Measurements from ENCODE around the gene SUN5. TPM values are rescaled to one million over a fixed set of nuclear protein-coding genes. Genes with fewer than 3 reads are reported as not detected.
"Not testable (repeated sequence)": the region's sequence is repeated elsewhere in the genome, so short reads cannot be mapped to it uniquely, and the experiment has no call there.

The SUN5 gene, protein sequence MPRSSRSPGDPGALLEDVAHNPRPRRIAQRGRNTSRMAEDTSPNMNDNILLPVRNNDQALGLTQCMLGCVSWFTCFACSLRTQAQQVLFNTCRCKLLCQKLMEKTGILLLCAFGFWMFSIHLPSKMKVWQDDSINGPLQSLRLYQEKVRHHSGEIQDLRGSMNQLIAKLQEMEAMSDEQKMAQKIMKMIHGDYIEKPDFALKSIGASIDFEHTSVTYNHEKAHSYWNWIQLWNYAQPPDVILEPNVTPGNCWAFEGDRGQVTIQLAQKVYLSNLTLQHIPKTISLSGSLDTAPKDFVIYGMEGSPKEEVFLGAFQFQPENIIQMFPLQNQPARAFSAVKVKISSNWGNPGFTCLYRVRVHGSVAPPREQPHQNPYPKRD
- total RNA-seq: not detected

- no peak within 1 kb of the TSS for H3K27ac ChIP-seq
- no peaks in the 10 kb centered on the region for H3K4me1 ChIP-seq
- intact Hi-C loops (cut with DNase I; ENCODE audit: low total_unique reads): no loop called here
- no peak for TF ChIP-seq POLR2A (IDR thresholded peaks at IDR 0.05)
- TF ChIP-seq POLR2AphosphoS5 (IDR thresholded peaks at IDR 0.05): no peak
- TF ChIP-seq CTCF (IDR thresholded peaks at IDR 0.05): no peak
- H3K4me3 ChIP-seq: no peak within 1 kb of the TSS
- no peaks in the 10 kb centered on the region for H3K36me3 ChIP-seq
- peaks cover 0 to 6% of the 10 kb centered on the region in 2 donors for H3K9me3 ChIP-seq
- H3K27me3 ChIP-seq: no peaks in the 10 kb centered on the region
- DNase-seq (ENCODE audit: low spot score in 2 of 2): no peak
These were observed at the start of gene SUN5 for GRCh38 chr20:33004141-33004751. TSS of gene SUN5 (minus strand) at chr20:33004433. CDS start at chr20:33004340, 93 bp downstream.

DNA sequence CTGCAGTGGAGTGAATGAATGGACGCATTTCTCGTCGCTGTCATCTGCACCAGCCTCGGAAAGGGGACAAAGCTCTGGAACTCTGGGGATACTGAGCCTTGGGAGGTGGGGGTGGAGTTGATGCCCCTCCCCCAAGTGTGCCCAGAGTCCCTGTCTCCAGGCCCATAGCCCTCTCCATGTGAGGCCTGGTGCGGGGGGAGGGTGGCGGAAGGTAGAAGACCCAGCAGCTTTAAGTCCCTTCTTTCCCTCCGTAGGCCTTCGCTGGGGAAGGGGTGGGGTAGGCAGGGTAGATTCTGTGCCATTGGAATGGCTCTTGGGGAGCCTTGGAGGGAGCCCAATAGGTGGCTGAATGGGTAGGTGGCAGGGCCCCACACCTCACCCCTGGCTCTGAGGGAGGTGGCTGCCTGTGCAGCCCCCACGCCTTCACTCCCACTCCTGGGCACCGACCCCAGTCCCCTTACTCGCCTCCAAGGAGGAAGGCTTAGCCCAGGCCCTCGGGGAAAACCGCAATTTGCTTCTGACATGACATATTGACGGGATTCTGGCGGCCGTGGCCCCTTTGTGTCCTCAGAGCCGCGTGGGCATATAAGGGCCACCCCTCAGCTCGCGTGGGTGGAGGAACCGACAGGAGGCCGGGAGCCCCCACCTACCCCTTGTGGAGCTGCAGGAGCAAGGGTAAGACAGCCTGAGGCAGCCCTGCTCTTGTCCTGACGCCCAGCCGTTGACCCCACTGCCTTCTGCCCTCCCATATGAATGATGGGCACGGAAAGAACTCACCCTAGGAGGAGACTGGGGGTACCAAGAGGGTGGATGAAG is 49.3 kb upstream of the SUN5 start, which contains the start of gene BPIFB3:
Gene BPIFB3, plus strand, starts transcription at position 613 of the 816 bp plus-strand sequence. CDS start 1,533 bp downstream, outside the sequence.
- TF ChIP-seq CTCF (IDR thresholded peaks at IDR 0.05) (no peak), POLR2A (IDR thresholded peaks at IDR 0.05) (no peak), POLR2AphosphoS5 (IDR thresholded peaks at IDR 0.05) (no peak)

GRCh38 chr20:33051333-33051732 is 47.1 kb upstream of the SUN5 start:
- Histone ChIP-seq H3K27ac (no peak overlapping the region), H3K9me3 (peaks cover 0 to under 1% of the 10 kb centered on the region in 2 donors), H3K4me3 (no peak overlapping the region), H3K27me3 (peaks cover 0 to 6% of the 10 kb centered on the region in 2 donors), H3K36me3 (no peaks in the 10 kb centered on the region), H3K4me1 (no peaks in the 10 kb centered on the region)
- intact Hi-C loops (cut with DNase I; ENCODE audit: low total_unique reads): no loop called here
- no peak for TF ChIP-seq POLR2AphosphoS5 (IDR thresholded peaks at IDR 0.05)
- TF ChIP-seq CTCF (IDR thresholded peaks at IDR 0.05): no peak
- TF ChIP-seq POLR2A (IDR thresholded peaks at IDR 0.05): no peak
- DNase-seq (ENCODE audit: low spot score in 2 of 2): no peak

More for the DNA sequence above, 49.3 kb upstream of the SUN5 start, which contains the start of gene BPIFB3:
- Histone ChIP-seq H3K27me3 (peaks cover 0 to 6% of the 10 kb centered on the region in 2 donors), H3K9me3 (no peaks in the 10 kb centered on the region), H3K4me3 (no peak within 1 kb of the TSS), H3K36me3 (no peaks in the 10 kb centered on the region), H3K27ac (no peak within 1 kb of the TSS), H3K4me1 (no peaks in the 10 kb centered on the region)
- intact Hi-C loops (cut with DNase I; ENCODE audit: low total_unique reads): no loop called here
- no peak for DNase-seq (ENCODE audit: low spot score in 2 of 2)

- no peaks in the 10 kb centered on the region for H3K27me3 ChIP-seq
- H3K36me3 ChIP-seq: no peaks in the 10 kb centered on the region
- no peak for DNase-seq (ENCODE audit: low spot score in 2 of 2)
- no peak overlapping the region for H3K27ac ChIP-seq
- H3K4me1 ChIP-seq: no peaks in the 10 kb centered on the region
- H3K9me3 ChIP-seq: peaks cover 9 to 19% of the 10 kb centered on the region in 2 donors
- TF ChIP-seq CTCF (IDR thresholded peaks at IDR 0.05) (no peak), POLR2AphosphoS5 (IDR thresholded peaks at IDR 0.05) (no peak), POLR2A (IDR thresholded peaks at IDR 0.05) (no peak)
- H3K4me3 ChIP-seq: no peak overlapping the region
- intact Hi-C loops (cut with DNase I; ENCODE audit: low total_unique reads): no loop called here
These were observed 42.2 kb upstream of the SUN5 start for GRCh38 chr20:33046412-33046811.

GRCh38 chr20:33045129-33045721 is 41.0 kb upstream of the SUN5 start:
- intact Hi-C loops (cut with DNase I; ENCODE audit: low total_unique reads): not testable (repeated sequence)

More at GRCh38 chr20:33045129-33045721, 41.0 kb upstream of the SUN5 start:
- not testable (repeated sequence) for DNase-seq (ENCODE audit: low spot score in 2 of 2); H3K27me3 ChIP-seq; H3K4me1 ChIP-seq; H3K36me3 ChIP-seq; H3K4me3 ChIP-seq; H3K27ac ChIP-seq
- H3K9me3 ChIP-seq: peaks cover 9 to 19% of the 10 kb centered on the region in 2 donors

Measured in breast epithelium (tissue), 4 donors.